Hematopoietic multipotent progenitor cell (in vitro differentiated cells): ENCODE data around the gene WNK1. TPM values are rescaled to one million over a fixed set of nuclear protein-coding genes. Genes with fewer than 3 reads are reported as not detected.

Source experiments
- DNase-seq, 3 donors: peaks; one replicate each; pipeline ENCODE4 v3.0.0-alpha.2; 2011 to 2015; ENCODE audit warnings: low read depth in 2 of 3, low spot score in 2 of 3
- total RNA-seq: library from RNA; depleted of rRNA; stranded (reverse); fragments of >200 nt; gene quantifications from one replicate; pipeline ENCODE4 v1.2.3, GENCODE V29; 2012

The WNK1 gene
- total RNA-seq, 1 donor: 134 TPM

DNA sequence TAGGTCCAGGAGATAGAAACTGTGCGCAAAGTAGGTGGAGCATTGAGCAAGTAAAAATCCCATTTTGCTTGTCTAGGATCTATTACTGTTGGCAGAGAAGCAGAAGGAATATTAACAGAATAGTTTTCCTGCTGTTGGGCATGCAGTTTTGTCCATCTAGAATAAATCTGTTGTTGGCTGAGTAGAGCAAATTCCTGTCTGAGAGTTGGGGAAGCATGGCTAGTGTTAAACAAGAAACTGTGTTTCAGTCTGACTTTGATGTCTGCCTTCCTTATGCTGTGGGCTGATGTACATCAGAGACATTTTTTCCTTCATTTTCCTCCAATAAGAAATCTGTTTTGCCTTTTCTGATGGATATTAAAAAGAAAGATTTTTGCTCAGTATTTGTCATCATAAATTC lies 99.0 kb downstream of the WNK1 start:
- no peak for DNase-seq

DNA sequence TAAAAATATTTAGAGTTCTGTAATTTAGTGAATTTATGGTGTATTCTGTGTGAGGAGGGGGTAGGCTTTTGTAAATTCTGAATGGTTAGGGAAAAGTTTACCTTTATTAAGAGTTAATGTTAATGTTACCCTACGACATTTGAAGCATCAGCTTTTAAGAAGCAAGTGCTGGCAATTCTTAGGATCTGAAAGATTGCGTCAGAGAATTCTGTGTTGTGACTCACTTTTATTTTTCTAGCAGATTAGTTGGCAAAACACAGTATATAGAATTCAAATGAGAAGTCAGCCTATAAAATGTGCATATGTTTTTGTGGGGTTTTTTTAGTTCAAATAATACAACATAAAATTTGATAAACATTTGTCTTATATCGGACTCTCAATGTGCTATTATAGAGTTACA lies 99.5 kb downstream of the WNK1 start:
- no peak for DNase-seq

DNA sequence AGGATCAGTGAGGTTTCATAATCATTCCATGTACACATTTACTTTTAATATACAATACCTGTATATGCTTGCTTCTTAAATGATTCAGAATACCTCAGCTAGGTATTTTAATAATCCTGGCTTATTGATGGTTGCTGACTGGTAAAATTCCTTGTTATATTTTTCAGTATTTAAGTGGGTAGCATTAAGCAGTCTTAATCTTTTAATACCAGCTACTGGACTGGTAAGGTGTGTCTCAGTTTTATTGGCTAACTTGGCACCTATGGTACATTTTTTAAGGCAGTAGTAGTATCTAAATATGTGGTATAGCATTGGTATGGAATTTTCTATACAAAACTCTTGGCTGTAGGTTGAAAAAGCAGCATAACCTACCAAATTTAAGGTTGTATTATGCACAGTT lies 100.5 kb downstream of the WNK1 start:
- DNase-seq: no peak

DNA sequence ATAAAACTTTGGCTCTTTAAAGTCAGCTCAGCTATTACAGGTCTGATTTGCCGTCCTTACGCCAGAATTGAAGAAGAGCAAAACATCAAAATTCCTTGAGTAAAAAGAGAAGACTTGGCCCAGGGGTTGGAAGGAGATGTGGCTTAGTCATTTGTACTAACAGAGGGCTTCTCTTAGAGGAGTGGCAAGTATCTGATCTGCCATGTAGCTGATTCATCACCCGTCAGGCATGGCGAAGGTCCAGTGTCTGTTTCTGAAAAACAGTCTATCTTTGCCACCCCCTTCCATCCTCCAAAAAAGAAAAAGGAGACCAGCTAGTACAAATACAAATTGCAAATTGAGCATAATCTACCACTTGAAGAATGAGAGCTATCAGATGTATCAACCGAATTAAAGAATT lies 105.2 kb downstream of the WNK1 start:
- no peak for DNase-seq

DNA sequence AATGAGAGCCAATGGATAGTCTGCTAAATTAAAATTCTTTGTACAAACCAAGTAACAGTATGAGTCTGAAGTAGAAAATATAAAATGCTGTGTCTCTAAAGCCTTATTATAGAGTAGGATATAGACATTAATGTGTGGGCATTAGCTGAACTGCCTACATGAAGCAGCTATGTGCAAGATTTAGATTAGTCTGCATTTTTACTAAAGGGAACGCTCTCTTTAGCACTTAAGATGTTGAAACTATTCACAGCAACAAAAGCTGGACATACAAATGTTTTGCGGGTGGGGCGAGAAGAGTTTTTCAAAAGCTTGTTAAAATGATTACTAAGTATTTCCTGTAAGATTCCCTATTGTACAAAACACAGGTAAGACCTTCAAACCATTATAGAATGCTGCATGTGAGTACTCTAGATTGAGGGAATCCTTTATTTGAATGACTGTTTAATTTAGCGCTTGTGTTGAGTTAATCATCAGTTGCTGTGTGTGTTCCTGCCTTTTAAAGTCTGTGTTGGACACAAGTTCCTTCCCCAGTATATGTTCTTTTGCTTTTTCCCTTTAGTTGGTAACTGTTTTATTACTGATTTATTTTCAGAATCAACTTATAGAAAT lies 110.0 kb downstream of the WNK1 start:
- no peak for DNase-seq

DNA sequence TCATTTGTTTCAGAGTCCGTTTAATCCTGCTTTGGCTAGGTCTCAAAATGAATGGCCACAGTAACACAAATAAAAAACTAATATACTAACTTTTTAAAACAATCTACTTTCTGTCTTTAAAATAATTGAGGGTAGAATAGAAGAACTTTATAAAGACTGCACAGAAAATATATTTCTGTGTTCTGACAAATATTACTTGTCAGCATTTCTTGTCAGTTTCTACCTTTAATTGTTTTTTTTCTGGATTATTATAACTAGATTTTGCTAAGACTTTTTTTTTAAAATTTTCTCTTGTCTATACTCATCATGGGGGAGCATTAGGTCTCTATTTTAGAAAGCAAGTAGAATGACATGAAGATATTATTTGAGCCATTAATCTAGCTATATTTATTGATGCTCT lies 110.9 kb downstream of the WNK1 start:
- no peak for DNase-seq

DNA sequence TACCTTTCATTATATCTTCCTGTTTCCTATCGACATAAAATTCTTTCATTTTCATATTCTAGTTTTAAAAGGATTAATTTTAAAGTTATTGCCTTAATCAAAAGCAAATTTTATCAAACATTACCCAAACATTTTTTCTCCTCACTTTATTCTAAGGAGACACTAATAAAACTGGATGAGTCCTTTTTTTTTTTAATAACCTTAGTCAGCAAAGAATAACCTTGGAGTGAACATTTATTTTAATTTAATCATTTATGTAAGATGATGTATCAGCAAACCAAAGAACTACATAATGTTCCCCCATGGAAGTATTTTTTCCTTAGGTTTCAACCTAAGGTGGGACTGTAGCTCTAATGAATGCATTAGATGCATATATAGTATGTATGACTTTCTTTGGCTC lies 113.2 kb downstream of the WNK1 start:
- DNase-seq: no peak

DNA sequence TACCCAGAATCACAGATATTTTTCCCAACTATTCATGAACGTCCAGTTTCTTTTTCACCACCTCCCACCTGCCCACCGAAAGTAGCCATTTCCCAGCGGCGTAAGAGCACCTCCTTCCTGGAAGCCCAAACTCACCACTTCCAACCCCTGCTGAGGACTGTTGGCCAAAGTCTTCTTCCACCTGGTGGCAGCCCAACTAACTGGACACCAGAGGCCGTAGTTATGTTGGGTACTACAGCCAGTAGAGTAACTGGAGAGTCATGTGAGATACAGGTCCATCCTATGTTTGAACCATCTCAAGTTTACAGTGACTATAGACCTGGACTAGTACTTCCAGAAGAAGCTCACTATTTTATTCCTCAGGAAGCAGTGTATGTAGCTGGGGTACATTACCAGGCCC lies 115.5 kb downstream of the WNK1 start:
- no peak for DNase-seq

DNA sequence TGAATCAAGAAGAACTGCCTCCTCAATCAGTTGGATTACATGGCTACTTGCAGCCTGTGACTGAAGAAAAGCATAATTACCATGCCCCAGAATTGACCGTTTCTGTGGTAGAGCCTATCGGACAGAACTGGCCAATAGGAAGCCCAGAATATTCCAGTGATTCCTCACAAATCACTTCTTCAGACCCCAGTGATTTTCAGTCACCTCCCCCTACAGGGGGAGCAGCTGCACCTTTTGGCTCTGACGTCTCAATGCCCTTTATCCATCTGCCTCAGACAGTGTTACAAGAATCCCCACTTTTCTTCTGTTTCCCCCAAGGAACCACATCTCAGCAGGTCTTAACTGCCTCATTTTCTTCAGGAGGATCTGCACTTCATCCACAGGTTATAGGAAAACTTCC lies 116.3 kb downstream of the WNK1 start:
- DNase-seq: peak in 1 of 3 donors; percentile 7

DNA sequence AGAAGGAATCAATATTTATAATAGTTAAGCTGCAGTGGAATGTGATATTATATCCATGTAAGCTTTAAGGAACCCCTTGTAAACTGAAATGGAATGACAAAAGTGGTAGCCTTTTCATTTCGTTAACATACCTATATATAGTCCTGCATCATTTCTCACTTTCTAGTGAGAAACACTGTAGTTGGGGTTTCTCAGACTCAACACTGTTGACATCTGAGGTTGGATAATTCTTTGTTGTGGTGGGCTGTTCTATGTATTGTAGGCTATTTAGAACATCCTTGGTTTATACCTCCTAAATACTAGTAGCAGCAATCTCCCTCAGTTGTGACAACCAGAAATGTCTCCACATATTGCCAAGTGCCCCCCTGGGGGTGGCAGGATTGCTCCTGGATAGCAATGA lies 118.0 kb downstream of the WNK1 start:
- DNase-seq: no peak

DNA sequence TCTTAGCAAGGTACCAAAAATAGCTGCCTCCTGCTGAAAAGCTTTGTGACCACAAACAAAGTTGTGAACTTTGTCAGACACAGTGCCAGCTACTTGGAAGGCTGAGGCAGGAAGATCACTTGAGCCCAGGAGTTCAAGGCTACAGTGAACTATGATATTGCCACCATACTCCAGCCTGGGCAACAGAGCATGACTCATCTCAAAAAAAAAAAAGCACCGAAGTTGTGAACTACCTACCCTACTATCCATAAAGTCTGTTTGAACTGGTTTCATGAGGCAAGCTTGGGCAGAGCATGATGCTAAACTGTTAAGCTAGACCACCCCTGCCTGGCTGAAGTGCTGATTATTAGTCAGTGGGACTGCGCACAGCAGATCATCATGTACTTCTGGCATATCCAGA lies 121.6 kb downstream of the WNK1 start:
- DNase-seq: no peak

DNA sequence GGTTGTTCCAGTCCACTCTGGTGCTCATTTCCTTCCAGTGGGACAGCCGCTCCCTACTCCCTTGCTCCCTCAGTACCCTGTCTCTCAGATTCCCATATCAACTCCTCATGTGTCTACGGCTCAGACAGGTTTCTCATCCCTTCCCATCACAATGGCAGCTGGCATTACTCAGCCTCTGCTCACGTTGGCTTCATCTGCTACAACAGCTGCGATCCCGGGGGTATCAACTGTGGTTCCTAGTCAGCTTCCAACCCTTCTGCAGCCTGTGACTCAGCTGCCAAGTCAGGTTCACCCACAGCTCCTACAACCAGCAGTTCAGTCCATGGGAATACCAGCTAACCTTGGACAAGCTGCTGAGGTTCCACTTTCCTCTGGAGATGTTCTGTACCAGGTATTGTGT lies 127.3 kb downstream of the WNK1 start:
- no peak for DNase-seq

DNA sequence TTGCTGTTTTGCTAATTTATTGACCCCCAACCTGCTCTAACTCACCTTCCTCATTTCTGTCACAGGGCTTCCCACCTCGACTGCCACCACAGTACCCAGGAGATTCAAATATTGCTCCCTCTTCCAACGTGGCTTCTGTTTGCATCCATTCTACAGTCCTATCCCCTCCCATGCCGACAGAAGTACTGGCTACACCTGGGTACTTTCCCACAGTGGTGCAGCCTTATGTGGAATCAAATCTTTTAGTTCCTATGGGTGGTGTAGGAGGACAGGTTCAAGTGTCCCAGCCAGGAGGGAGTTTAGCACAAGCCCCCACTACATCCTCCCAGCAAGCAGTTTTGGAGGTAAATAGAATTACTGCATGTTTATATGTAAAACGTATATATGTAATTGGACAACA lies 128.3 kb downstream of the WNK1 start:
- no peak for DNase-seq

DNA sequence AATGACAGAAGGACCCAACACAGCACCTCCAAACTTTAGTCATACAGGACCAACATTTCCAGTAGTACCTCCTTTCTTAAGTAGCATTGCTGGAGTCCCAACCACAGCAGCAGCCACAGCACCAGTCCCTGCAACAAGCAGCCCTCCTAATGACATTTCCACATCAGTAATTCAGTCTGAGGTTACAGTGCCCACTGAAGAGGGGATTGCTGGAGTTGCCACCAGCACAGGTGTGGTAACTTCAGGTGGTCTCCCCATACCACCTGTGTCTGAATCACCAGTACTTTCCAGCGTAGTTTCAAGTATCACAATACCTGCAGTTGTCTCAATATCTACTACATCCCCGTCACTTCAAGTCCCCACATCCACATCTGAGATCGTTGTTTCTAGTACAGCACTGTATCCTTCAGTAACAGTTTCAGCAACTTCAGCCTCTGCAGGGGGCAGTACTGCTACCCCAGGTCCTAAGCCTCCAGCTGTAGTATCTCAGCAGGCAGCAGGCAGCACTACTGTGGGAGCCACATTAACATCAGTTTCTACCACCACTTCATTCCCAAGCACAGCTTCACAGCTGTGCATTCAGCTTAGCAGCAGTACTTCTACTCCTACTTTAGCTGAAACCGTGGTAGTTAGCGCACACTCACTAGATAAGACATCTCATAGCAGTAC lies 132.5 kb downstream of the WNK1 start:
- DNase-seq: no peak

DNA sequence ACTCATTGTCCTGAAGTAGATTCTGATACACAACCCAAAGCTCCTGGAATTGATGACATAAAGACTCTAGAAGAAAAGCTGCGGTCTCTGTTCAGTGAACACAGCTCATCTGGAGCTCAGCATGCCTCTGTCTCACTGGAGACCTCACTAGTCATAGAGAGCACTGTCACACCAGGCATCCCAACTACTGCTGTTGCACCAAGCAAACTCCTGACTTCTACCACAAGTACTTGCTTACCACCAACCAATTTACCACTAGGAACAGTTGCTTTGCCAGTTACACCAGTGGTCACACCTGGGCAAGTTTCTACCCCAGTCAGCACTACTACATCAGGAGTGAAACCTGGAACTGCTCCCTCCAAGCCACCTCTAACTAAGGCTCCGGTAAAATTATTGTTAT lies 133.3 kb downstream of the WNK1 start:
- no peak for DNase-seq

DNA sequence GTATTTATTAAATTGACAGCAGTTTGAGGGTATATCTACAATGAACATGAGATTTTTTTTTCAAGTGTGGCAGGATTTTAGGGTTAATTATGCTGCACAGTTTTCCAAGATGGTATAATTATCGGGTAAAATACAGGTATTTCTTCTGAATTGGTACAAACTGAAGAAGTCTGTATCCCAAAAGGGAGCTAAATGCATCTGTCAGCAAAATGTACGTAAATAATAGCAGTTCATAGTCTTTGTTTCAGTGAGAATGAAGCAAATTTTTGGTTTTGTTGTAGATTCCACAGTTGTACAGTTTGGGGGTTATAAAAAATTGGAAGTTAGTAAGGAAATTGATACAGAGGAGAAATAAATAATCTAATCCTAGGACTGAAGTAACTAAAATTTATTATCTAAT lies 133.8 kb downstream of the WNK1 start:
- no peak for DNase-seq

DNA sequence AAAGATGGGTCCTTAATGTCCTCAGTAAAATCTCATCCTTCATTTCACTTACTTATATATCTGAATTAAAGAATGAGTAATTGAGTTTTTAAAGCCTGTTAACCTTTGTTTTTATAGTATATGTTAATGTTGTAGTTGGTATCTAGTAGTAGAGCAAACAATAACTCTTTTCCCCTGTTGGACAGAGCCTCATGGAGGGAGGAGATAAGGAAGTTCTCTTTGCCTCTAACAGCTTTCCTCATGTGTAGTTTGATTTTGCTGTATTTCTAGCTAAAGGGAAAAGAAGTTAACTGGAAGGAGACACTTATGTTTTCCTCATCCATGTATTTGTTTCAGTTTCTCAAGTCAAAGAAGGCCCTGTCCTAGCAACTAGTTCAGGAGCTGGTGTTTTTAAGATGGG lies 141.8 kb downstream of the WNK1 start:
- no peak for DNase-seq

DNA sequence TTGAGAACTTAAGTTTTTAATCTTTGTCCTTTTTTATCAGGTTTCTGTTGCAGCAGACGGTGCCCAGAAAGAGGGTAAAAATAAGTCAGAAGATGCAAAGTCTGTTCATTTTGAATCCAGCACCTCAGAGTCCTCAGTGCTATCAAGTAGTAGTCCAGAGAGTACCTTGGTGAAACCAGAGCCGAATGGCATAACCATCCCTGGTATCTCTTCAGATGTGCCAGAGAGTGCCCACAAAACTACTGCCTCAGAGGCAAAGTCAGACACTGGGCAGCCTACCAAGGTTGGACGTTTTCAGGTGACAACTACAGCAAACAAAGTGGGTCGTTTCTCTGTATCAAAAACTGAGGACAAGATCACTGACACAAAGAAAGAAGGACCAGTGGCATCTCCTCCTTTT lies 143.7 kb downstream of the WNK1 start:
- no peak for DNase-seq

DNA sequence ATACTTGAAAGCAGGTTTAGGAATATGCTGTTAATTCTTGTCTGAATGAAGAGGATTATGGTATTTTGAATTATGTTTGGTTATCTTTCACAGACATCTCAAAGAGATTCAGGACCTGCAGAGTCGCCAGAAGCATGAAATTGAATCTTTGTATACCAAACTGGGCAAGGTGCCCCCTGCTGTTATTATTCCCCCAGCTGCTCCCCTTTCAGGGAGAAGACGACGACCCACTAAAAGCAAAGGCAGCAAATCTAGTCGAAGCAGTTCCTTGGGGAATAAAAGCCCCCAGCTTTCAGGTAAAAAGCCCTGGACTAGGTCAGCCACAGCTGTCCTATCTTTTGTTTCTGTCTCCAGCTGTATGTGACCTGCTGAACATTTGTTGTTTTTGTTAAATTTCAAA lies 145.0 kb downstream of the WNK1 start:
- DNase-seq: no peak

DNA sequence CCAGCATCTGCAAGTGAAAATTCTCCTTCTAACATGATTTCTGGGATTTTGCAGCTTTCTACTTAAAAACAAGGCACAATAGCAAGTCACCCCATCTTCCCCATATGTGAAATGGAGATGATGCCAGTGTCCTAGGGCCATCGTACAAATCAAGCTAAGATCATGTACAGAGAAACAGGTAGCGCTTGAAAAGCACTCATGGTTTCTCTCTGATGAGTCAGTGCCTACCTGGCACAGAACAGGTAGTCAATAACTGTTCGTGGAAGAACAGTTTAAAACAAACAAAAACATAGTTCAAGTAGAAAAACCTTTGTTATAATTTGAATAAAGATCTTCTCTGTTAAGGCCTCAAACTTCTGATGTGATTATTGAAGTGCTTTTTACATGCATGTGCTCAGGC lies 150.2 kb downstream of the WNK1 start:
- DNase-seq: no peak

DNA sequence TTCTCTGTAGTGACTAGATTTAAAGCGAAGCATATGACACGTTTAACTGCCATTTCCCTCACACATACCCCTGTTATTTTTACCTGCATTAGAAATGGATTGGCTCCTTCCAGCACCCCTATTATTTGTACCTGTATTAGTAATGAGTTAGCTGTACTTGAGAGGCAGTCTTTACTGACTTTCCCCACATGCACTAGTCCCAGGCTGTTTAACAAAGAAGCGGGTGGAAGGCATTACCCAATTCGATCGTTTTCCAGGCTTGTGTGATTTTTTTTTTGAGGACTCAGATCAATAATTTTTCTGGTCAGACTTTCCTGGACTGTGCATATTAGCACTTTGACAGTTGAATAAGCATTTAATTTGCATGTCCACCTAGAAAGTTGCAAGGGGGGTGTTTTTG lies 150.7 kb downstream of the WNK1 start:
- no peak for DNase-seq

DNA sequence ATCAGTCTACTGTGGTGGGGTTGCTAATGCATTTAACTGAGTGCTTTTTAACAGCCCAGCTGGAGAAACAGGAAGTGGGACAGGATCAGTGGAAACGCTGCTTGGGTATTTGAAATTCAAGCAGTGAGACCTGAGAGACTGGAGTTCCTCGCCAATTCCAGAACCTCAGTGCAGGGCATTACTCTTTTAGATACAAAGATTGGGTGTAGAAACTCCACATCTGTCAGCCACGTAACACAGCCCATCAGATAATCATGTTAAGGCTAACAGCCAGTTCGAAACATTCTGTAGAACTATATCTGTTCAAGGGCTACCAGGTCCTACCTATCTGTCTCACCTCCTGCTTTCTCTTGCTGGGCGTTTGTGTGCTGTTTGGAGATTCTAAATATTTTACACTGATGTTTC lies 151.6 kb downstream of the WNK1 start:
- DNase-seq: peak in 1 of 3 donors; percentile 31
